ENCODE data around the gene ECSIT.

ECSIT gene

GRCh38 chr19:11499890-11500420 lies 29.0 kb downstream of the ECSIT start:
- DNase-seq (ENCODE audit: low read depth) = no peak

- no peak for DNase-seq (ENCODE audit: low read depth)
These were observed 29.7 kb downstream of the ECSIT start for GRCh38 chr19:11499220-11499726.

GRCh38 chr19:11496391-11497163 lies 32.4 kb downstream of the ECSIT start:
- peak; percentile 85 for DNase-seq (ENCODE audit: low read depth)

GRCh38 chr19:11495885-11496284 lies 33.0 kb downstream of the ECSIT start:
- DNase-seq (ENCODE audit: low read depth) = no peak

GRCh38 chr19:11495481-11495880 lies 33.5 kb downstream of the ECSIT start:
- no peak for DNase-seq (ENCODE audit: low read depth)

GRCh38 chr19:11494634-11495285 lies 34.2 kb downstream of the ECSIT start:
- DNase-seq (ENCODE audit: low read depth) = no peak

GRCh38 chr19:11489378-11489777 lies 39.6 kb downstream of the ECSIT start:
- no peak for DNase-seq (ENCODE audit: low read depth)

- DNase-seq (ENCODE audit: low read depth) = no peak
These were observed 42.1 kb downstream of the ECSIT start for GRCh38 chr19:11486661-11487503.

- DNase-seq (ENCODE audit: low read depth) = no peak
These were observed 43.6 kb downstream of the ECSIT start for GRCh38 chr19:11485245-11485837.

- no peak for DNase-seq (ENCODE audit: low read depth)
These were observed 45.4 kb downstream of the ECSIT start for GRCh38 chr19:11483366-11484111.

- peak; percentile 65 for DNase-seq (ENCODE audit: low read depth)
These were observed 46.4 kb downstream of the ECSIT start for GRCh38 chr19:11482384-11483050.

- peak; percentile 90 for DNase-seq (ENCODE audit: low read depth)
These were observed 47.2 kb downstream of the ECSIT start for GRCh38 chr19:11481534-11482383.

GRCh38 chr19:11480715-11481533 lies 48.0 kb downstream of the ECSIT start, which contains the start of gene ELAVL3:
TSS of gene ELAVL3 (minus strand) at chr19:11481046. CDS start at chr19:11480608, 438 bp downstream.
- no peak for DNase-seq (ENCODE audit: low read depth)

- no peak for DNase-seq (ENCODE audit: low read depth)
These were observed 48.8 kb downstream of the ECSIT start for GRCh38 chr19:11479898-11480714.

- DNase-seq (ENCODE audit: low read depth) = no peak
These were observed 49.6 kb downstream of the ECSIT start for GRCh38 chr19:11479090-11479897.

- no peak for DNase-seq (ENCODE audit: low read depth)
These were observed 50.5 kb downstream of the ECSIT start for GRCh38 chr19:11478167-11479089.
